ENCODE results near the gene MYOCD.

Gene MYOCD

DNA sequence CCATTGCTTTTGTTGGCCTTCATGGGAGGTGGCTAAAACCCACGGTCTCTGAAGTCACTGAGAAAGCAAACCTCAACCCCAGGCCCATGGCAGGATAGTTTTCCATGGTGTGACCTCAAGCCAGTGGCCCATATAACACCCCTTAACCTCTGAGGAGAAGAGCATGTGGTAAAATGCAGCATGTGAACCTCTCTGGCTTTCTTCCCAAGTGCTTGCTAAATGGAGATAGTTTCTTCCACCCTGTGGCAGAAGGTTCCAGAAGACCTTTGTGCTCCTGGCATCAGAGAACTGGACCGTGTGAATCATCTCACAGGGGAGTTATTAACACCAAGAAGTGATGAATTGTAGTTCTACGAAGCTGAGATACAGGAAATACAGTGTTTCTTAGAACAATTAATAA is 47.3 kb downstream of the MYOCD start:
- no peak for DNase-seq

DNA sequence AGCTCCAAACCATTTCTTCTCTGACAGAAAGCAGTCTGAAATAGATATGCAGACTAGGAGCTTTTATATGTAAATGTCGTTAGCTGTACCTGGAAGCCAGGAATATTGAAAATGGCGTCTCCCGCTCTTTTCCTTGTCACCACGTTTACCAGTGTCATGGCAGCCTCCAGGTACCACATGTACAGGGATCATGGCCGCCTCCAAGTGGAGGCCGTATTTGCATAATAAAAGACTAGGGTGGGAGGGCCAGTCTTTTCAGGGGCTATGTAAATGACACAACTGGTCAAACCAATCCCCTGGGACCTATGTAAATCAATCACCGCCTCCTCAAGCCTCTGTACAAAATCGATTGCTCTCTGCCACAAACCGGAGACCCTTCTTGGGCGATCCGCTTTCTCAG is 54.3 kb downstream of the MYOCD start:
- DNase-seq: no peak

DNA sequence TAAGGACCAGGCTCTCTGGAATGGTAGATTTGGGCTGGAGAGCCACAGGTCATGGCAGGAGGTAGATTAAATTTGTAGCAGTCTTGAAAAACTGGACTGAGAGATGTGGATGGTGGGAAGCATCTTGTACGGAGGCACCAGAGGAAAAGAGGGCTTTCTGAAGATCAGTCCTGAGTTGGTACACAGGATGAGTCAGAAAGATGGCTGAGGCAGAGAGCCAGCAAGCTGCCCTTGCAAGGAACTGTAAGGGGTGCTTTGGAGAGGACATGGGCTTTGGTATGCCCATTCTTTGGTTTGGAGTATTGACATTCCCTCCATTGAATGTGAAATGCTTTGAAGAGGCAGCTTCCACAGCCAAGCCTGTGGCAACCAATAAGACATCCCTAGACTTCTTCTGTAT is 55.9 kb downstream of the MYOCD start:
- no peak for DNase-seq

DNA sequence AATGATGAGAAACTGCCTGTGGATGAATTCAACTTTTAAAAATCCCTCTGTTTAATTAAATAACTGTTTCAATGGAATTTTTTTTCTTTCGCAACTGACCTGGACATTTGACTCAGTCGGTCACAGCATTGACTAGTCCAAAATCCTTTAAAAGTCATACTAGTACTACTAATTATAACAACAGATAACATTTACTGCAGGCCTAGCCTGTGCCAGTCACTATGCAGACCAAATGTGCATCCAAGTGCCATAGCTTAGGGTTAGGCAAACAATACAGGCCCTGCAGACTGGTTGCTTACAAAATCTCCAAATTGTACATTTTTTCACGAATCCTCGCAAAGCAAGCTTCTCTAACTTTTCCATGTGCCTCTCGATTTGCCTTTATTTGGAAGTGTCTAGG is 56.6 kb downstream of the MYOCD start:
- no peak for DNase-seq

DNA sequence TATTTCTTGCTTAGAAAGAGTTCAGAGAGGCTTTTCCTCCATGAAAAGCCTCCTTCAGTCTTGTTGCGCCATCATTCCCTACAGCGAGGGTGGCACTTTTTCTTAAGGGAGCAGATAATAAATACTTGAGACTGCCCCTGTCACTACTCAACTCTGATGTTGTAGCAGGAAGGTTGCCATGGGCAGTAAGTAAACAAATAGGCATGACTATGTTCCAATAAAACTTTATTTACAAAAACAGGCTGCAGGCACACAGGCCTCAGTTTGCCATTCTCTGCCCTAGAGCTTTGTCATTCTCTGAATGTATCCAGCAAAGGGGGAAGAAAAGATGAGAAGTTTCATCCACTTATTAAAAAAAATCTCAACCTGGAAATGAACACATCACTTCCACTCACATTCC is 60.4 kb downstream of the MYOCD start:
- DNase-seq: no peak

DNA sequence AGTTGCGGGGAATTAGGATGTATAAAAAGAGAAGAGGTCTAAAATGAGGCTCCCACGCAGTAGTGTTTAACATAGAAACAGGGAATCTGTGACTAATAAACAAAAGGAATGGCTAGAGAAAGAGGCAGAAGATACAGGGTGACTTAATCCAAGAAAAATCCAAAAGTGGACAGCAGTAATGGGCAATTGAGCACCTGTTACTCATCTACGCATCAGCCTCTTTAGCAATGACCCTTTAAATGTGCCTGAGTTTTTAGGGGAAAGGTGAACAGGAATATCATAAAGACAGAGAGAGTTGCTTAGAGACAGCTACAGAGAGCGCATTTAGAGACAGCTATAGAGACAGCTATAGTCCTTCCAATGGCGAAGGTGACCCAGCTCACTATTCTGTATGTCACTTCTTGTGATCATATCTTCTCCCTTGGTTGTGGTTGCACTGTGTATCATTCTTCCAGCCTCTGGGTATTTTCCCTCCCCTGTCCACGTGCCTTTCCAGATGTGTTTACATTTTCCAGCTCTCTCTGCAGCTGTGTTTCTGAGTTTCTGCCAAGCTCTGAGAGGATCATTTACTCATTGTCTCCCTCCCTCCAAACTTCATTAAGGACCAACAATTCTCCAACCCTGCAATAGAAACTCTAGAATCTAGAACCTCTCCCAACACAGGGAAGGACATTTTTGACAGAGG is 61.5 kb downstream of the MYOCD start:
- no peak for DNase-seq

DNA sequence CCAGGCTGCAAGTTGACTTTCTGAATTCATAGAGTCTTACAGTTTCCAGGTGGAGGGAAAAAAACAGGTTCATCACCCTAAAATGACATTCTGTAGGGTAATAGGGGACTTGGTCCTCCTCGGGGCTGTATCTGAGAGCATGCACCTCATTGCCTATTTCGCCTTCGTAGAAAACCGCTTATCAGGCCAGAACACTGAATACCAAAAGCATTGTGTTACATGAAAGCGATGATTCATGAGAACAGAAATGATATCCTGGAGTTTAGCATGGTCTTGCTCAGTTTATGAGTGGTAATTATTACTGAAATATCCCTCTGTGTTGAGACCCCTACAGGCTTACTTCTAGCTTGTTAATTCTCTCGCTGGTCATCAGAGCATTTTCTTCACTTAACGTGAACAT is 62.2 kb downstream of the MYOCD start:
- DNase-seq: no peak

DNA sequence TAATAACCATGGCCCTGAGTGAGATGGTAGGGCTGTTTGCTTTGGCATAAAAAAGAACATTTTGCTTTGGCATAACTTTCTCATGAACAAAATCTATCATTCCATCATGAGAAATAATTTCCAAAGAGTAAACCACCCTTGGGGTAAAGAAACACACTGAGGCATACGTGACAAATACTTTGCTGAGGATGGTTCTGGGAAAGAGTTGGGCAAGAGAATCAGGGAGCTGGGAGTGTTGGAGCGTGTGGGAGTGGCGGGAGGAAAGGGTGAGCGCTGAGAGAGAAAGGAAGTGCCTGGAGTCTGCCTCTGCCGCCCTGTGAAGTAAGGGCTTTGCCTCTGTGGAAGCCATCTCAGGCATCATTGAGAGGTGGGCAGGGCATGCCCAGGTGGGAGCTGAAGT is 63.4 kb downstream of the MYOCD start:
- DNase-seq: no peak

DNA sequence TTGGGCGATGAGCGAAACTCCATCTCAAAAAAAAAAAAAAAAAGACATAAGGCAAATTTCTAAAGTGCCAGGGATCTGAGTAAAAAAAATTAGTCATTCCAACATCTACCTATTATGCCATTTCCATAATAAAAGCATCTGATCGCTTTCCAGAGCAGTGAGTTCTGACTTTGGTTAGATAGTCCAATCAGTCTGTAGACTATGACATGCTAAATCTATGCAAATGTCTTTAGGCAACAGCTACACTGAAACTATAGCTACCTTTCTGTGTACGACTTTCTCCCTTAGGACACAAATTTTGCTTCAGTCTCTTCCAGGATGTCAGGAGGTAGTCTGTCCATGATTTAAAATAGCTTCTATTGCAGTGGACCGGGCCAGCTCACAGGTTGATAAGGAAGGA is 64.7 kb downstream of the MYOCD start:
- no peak for DNase-seq

DNA sequence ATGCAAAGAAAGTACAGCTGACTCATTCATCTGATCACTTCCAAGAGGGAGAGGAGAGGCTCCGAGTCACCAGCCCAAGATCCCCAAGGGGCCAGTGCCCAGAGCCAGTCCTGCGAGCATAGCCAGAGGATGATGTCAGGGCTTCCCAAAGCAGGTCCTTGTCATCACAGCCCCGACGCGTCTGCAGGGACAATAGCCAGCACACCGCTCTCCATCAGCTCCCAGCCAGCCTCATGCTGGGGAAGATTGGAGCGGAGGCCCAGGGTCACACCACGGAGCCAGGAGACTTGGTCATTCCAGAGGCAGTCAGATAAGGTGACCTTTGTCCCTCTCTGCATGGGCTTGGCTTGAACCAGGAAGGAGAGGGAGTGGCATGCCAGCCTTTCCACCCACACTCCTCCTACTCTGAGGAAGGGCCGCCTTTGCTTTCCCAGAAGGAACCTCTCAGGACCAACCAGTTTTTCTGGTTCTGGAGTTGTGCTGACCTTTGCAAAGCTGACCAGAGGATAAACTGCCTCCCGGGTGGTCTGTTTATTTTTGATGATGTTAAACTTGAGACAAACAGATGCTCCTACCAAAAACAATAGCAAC is 65.3 kb downstream of the MYOCD start:
- no peak for DNase-seq

DNA sequence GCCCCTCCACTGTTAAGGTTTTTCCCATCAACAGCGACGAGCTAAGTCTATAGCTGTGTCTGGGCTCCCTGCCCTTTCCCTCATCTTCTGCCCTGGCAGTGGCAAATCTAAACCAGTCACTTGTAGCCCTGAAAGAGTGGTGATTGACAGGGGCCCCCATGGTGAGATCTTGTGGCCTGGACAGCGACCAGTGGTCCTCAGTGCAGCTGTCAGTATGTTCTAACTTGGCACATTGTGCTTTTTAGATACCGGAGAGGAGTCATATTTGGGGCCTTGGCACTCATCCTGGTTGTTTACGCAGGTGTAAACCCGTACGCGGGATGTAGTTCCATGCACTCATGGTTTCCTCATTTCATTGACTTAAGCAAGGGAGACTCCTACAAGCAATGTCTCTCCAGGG is 66.1 kb downstream of the MYOCD start:
- DNase-seq: no peak

DNA sequence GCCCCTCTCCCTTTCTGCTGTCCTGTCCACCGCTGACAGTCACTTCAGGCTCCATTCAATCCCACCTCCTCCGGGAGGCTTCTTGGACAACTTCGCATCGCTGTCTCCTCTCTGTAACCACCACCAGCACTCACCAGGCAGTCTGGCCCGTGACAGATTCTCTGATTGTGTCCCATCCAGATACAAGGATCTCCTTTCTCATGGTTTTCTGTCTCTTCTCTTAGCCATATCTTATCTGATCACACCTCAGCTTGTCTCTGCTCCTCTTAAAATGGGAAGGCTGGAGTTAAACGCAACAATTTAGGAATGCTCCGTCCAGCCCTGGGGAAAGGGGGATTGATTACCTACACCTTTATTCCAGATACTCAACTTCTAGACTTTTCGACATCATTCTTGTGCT is 66.7 kb downstream of the MYOCD start:
- no peak for DNase-seq

DNA sequence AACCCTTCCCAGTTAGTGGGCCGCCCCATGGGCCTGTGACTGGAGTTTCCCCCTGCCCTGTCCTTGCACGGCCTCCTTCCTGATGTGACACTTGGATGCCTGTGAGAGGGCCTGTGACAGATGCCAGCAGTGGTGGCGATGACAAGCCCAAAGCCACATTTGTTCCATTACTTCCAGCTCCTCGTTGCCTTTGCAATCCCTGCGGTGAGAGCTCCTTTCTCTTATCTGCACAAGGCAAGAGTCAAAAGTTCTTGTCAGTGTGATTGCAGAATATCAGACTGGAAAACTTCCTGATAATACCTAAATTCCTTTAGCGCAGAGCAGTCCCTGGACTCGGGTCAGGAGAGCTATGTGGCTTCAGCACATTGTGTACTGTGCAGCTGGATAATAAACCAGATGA is 69.2 kb downstream of the MYOCD start:
- no peak for DNase-seq

DNA sequence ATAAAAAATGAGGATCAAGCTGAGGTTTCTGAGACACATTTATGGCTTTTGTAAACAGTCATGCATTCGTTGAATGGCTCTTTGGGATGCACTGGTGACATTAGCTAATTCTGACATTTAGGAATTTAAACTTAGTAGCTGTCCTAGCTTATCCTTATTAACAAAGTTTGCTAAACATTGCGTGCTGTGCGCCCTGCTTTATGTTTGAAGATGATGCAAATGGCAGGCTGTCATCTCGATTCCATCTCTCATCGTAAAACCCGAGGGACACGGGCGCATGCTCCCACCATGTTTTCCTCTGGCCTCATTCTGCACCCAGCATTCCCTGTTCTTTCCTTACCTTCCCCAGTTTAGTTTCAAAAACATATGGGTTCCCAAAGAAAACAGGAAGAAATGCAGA is 69.8 kb downstream of the MYOCD start:
- DNase-seq: no peak

DNA sequence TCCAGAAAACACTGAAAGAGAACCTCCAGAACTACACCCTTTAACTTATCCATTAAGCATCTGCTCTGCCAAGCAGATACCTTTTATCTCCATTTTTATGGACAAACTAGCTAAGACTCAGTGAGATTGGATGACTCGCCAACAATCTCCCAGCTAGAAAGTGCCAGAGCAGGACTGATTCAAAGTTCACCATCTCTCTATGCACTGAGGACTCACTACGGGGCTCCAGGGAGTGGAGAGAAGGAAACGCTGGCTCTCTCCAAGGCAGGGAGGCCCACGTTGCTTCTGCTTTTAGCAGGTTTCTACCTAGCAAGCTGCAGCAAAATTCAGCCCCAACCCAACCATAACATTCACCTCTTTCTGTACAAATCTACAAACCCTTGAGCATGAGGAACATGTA is 70.8 kb downstream of the MYOCD start:
- no peak for DNase-seq

DNA sequence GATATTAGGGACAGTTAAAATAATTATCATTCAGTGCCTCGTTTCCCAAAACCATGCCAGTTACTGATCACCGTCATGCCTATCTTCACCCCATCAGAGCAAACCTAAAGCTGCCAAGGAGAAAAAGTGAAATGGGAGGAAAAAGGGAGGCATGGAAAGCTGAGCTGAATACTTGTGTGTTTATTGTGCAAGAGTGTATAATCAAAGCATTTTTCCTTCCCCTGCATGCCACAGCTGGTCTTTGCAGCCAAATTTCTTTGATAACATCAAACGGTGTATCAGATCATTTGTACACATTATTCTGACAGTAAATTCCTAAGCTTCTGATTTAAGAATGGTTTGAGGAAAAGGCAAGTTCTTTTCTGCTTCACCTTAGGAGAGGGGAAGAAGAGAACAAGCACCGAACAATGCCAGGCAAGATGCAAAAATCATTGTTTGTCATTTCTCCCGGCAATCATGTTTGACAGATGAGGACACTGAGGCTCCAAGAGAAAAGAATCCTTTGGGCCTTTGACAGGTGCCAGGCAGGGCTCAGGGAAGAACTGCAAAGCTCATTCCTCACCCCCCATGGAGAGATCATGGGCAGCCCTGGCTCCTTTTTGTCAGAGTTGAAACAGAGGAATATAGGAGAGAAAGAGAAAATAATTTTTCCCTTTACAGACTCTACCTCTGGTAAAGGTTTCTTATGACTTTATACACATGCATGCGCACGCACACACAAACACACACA is 72.2 kb downstream of the MYOCD start:
- DNase-seq: no peak

DNA sequence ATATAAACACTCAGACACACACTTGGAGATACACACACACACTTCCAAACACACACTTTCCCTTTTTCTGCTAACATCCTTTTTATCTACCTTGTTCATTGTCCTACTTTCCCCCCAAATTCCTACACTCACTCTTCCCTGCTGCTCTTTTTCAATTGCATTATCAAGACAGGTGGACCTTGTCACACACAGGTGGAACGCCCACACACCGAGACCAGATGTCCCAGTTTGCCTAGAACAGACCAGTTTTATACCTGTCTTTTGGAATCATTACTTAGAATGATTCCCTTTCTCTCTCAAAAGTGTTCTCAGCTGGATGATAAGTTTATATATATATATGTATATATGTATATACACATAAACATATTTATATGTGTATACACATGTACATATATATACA is 72.9 kb downstream of the MYOCD start:
- no peak for DNase-seq

DNA sequence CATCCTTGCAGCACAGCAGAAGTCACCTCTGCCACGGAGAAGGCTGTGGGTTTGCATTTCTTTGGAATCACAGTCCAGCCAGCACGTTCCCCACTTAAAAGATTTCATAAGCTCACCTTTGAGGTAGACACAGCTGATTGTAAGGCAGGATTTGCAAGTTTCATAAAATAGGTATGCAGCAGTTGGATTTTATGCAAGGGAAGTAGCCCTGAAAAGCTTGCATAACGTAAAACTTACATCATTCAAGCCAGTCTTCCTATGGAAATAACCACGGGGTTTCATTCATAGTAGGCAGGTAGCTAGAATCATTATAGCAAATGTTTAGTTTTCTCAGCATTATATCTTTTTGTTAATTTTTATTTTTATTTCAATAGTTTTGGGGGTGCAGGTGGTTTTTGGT is 73.8 kb downstream of the MYOCD start:
- DNase-seq: no peak

DNA sequence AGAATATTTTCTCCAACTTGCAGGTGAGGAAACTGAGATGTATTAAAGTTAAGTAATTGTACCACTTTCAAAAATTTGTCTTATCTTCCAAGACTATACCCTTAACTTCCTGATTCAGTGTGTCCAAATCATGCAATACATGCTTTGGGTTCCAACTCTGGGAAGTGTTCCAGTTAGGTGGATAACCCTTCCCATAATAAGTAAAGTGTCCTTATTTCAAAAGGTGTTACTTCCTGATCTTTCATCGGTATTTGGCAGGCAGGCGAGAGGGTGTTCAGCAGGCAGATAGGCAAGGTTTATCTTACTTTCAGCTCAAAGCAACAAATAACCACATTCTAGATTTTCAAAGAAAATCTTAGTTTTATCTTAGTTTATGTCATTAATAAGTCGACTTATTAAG is 77.4 kb downstream of the MYOCD start:
- DNase-seq: no peak

DNA sequence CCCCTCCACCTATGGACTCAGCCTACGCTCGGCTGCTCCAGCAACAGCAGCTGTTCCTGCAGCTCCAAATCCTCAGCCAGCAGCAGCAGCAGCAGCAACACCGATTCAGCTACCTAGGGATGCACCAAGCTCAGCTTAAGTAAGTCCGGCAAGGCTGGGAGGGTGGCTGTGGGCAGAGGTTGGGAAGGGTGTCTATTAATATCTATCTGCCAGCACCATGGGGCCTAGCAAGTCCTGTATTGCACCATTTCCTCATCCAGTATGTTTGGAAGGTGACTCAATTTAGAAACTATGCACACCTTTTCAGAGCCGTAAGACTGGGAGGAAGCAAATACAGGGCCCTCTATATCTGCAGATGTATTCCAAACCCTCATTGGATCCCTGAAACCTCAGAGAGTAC is 78.6 kb downstream of the MYOCD start:
- no peak for DNase-seq

DNA sequence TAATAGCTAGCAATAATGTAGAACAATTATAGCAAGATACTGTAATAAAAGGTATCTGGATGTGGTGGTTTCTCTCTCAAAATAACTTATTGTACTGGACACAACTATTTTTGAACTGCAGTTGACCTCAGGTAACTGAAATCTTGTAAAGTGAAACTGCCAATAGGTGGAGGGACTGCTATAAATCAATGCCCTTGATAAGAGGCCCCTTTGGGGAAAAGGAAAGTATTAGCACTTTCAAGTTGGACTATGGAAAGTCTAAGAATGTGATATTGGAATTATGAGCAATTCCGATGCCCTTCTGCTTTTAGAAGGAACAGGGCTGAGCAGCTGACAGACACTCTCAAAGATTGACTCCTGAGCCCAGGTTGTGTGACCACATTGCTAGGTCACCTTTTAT is 79.1 kb downstream of the MYOCD start:
- DNase-seq: no peak

DNA sequence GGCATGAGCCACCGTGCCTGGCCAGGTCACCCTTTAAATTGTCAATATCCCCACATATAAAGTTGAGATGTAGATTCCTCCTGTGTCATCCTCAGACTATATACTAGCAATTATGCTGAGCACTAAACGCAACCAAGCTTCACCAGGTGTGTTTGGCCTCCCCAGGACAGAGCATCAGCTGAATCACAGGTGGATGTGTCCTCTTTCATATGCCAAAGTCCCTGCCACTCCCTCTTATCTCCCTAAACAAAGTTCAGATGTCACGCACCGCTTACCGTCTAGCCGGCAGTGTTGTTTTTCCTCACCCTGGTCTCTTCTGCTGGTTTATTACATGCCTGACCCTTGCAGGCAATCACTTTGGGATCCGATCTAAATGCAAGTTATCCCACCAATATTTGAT is 79.8 kb downstream of the MYOCD start:
- DNase-seq: no peak

DNA sequence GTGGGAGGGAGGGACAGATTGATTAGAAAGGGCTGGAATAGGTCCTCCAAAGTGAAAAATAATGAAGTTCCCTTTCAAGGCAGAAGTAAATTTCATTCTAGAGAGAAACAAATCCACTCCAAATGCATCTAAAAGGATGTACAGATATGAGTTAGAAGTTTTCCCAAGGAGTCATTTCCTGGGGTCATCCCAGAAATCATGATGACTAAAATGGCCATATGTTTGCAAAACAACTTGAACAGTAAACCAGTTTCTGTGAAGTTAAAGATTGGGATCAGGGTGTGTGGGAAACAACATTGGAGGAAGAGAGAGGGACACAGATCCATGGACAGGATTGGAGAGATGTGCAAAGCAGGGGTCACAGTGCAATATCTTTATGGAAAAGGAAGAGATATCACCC is 91.1 kb downstream of the MYOCD start:
- DNase-seq: no peak

DNA sequence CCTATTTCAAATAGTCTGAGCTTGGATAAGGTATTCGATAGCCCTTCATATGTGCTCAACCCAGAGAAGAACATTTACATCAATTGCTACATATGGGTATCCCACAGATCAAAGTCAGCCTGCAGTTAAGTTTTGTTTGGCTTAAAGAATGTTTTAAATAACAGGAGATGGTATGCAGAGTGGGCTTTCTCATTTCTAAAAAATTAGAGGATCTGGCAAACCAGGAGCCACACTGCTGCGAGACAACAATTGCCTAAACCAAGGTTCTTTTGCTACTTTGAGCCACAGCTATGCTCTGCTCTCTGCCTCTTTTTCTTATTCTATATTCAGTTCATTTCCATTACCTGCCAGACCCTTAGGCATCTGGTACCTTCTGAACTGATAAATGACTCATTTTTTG is 93.4 kb downstream of the MYOCD start:
- no peak for DNase-seq

DNA sequence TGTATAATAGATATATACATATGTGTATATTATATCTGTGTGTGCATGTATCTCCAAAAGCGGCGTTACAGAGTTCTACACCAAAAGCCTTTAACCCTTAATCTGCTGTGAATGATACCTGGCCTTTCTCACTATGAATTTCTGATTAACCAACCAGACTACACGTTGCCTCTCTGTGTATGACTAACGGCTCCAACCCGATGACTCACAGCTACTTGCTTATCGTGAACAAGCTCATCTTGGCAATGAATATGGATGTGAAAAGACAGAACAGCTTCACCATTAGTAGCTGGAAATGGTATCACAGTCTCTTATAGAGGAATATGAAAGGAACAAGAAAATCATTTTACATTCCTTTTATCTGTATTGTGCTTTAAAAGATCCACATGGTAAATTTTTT is 99.9 kb downstream of the MYOCD start:
- DNase-seq: no peak
